Right hindlimb (tissue), 1 donor: ENCODE data around the gene UGT1A10.
"Not testable (repeated sequence)": the region's sequence is repeated elsewhere in the genome, so short reads cannot be mapped to it uniquely, and the experiment has no call there.

ENCODE experiments used
- DNase-seq: peaks from one replicate; pipeline ENCODE4 v3.0.0-alpha.2; 2018

UGT1A10 gene

GRCh38 chr2:233698740-233699139 is 62.5 kb downstream of the UGT1A10 start:
- no peak for DNase-seq

DNA sequence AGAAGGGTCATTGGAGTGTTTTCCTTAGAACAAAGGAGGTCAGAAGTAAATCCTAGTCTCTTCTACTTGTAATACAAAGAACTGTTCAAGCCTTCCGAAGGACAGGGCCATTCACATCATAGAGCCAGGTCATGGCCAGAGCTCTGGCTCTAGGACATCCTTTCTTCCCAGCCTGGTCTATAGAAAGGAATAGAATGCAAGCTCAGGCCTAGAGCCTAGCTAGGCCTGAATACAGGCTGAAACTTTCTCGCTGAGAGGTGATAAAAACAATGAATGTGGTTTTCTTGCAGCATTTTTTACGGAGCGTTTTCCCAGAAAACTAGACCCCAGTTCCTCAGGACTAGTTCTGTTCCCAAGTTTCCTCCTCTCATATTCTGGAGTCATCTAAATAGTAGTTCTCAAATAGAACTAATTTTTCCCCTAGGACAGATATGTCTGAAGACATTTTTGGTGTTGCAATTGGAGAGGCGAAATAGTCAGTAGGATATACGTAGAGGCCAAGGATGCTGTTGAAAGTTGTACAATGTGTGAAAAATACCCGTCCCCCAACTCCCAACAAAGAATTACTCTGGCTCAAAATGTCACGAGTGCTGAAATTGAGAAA is 63.3 kb downstream of the UGT1A10 start:
- DNase-seq: no peak

DNA sequence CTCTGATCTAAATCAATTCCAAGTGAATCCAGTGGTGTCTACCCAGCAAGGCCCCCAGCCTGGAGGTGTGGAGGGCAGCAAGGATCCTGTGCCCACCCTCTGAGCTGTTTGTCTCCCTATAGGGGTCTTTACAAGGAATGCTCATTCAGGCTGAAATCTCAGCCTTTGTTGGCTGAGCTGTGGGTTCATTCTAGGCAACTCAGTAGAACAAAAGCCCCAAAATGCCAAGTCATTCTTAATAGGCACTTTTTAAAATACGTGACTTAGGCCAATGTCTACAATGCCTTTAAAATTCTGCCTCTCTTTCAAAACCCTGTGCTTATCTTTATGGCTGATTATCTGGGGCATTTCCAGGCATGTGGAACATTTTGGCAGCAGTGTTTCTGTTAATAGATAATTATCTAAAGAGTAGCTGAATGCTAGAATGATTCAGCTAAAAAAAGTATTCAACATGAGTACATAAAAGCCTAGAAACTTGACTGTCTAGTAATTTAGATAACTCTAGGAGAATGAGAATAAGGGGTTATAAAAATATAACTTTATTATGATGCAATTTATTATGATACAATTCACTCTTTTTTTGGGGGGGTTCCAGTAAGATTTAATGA is 63.9 kb downstream of the UGT1A10 start:
- DNase-seq: no peak

DNA sequence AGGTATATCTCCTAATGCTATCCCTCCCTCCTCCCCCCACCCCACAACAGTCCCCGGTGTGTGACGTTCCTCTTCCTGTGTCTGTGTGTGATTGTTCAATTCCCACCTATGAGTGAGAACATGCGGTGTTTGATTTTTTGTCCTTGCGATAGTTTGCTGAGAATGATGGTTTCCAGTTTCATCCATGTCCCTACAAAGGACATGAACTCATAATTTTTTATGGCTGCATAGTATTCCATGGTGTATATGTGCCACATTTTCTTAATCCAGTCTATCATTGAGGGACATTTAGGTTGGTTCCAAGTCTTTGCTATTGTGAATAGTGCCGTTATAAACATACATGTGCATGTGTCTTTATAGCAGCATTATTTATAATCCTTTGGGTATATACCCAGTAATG is 64.6 kb downstream of the UGT1A10 start:
- not testable (repeated sequence) for DNase-seq

DNA sequence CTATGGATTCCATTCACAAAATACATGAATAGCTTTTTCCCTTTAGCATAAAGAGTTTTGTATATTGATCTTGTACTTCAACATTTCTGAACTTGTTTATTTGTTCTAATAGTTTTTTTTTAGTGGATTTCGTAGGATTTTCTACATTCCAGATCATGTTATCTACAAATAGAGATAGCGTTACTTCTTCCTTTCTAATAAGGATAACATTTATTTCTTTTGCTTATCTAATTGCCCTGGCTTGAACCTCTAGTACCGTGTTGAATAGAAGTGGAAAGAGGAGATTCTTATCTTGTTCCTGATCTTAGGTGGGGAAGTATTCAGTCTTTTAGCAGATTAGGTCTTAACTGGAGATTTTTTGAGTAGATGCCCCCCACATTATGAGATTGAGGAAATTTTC is 66.0 kb downstream of the UGT1A10 start:
- no peak for DNase-seq

DNA sequence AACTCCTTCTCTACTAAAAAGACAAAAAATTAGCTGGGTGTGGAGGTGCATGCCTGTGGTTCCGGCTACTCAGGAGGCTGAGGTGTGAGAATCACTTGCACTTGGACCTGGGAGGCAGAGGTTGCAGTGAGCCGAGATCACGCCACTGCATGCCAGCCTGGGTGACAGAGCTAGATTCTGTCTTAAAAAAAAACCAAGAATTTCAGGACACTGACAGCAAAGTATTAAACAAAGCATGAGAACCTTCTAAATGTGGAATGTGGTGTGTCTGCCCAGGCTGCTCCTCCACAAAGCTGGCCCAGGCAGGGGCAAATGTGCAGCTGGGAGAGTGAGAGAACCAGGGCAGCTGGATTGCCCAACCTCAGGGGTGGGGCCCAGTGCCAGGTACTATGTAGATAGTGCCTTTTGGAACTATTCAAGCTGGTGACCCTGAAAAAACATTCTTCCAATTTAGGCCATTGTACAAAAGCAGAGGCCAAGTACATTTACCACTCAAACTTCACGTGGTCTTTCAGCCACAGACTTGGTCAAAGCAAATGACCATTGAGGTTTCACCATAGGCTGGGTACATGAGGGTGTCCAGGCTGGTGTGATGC is 69.8 kb downstream of the UGT1A10 start:
- DNase-seq: no peak

- no peak for DNase-seq
These were observed 70.5 kb downstream of the UGT1A10 start for GRCh38 chr2:233706720-233707119.

GRCh38 chr2:233707940-233708644 is 71.8 kb downstream of the UGT1A10 start:
- DNase-seq: no peak

GRCh38 chr2:233708942-233709341 is 72.7 kb downstream of the UGT1A10 start:
- no peak for DNase-seq

DNA sequence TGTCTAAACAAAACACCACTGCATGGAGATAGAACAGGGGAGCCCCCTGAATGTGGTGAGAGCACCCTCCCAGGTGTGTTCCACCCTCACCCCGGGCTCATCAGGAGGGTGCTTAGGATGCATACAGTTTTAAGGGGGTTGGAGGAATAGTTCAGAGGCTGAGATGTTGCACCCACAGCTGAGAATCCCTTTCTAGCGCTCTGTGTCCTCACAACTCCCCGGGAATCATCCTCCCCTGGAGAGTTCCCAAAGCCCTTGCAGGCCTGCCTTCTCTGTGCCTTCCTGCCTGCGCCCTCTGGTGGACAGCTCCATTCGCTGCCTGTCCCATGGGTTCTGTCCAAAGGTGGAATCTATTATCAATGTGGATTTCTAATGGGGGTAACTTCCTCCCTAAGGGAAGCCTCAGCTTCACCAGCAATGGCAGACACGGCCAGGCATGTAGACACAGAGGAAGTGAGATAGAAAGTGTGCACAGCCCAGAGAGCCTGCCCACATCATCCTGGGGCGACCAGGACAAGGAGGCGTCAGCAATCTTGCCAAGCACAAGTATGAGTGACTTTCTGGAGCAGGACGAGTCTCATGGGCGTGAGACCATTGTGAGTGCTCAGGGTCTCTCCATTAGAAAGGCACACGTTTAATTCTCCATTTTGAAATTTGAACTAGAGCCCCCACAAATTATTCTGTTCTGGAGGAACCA is 75.2 kb downstream of the UGT1A10 start:
- peak; percentile 63 for DNase-seq

DNA sequence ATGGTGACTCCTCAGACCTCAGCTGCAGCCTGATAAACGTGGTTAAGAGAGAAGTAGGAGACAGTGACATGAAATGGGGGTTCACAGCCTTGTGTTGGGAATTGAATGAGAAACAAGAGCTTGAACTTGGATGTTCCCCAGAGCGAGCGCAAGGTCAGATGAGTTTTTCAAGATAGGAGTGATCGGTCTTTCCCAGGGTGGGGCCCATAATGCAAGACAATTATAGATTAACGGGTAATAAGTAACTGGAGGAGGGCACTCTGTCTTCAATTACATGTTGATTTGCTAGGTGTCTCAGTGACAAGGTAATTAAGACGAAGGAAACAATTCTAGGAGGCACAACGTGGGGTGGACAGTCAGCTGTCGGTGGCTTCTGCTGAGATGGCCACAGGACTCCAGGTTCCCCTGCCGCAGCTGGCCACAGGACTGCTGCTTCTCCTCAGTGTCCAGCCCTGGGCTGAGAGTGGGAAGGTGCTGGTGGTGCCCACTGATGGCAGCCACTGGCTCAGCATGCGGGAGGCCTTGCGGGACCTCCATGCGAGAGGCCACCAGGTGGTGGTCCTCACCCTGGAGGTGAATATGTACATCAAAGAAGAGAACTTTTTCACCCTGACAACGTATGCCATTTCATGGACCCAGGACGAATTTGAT is 76.5 kb downstream of the UGT1A10 start, which contains the start of gene UGT1A5:
TSS of gene UGT1A5 (plus strand) at position 297 of the 651 bp plus-strand sequence. CDS start at position 382, 85 bp downstream.
- no peak for DNase-seq

DNA sequence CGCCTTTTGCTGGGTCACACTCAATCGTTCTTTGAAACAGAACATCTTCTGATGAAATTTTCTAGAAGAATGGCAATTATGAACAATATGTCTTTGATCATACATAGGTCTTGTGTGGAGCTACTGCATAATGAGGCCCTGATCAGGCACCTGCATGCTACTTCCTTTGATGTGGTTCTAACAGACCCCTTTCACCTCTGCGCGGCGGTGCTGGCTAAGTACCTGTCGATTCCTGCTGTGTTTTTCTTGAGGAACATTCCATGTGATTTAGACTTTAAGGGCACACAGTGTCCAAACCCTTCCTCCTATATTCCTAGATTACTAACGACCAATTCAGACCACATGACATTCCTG is 77.0 kb downstream of the UGT1A10 start:
- DNase-seq: no peak

DNA sequence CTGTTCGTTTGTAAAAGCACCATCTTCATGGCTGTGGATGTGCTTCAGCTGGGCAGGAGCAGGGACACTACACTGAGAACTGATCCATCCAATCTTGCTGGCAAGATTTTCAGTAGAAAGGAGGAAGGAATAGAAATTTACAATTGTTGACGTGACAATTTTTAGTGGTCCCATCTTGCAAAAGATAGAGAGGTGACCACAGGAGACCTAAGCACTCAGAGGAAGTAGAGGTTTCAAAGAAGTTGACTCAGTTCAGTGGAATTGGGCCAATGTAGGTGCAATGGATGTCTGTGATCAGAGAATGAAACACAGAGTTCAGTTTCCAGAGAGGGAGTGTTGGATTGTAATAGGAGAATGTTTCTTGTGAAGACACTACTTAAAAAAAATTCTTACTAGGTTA is 77.9 kb downstream of the UGT1A10 start:
- no peak for DNase-seq

GRCh38 chr2:233718552-233718951 is 82.3 kb downstream of the UGT1A10 start, which contains the start of gene UGT1A4:
Gene UGT1A4, plus strand, starts transcription at chr2:233718736. Its CDS starts 85 bp downstream, at chr2:233718821.
- no peak for DNase-seq

GRCh38 chr2:233728723-233729301 is 92.6 kb downstream of the UGT1A10 start, which contains the start of gene UGT1A3:
Gene UGT1A3, plus strand, starts transcription at chr2:233729042. Its CDS starts 85 bp downstream, at chr2:233729127.
- no peak for DNase-seq

- not testable (repeated sequence) for DNase-seq
These were observed 100.8 kb downstream of the UGT1A10 start for GRCh38 chr2:233736868-233737653.

- no peak for DNase-seq
These were observed 104.6 kb downstream of the UGT1A10 start for GRCh38 chr2:233740870-233741269.

DNA sequence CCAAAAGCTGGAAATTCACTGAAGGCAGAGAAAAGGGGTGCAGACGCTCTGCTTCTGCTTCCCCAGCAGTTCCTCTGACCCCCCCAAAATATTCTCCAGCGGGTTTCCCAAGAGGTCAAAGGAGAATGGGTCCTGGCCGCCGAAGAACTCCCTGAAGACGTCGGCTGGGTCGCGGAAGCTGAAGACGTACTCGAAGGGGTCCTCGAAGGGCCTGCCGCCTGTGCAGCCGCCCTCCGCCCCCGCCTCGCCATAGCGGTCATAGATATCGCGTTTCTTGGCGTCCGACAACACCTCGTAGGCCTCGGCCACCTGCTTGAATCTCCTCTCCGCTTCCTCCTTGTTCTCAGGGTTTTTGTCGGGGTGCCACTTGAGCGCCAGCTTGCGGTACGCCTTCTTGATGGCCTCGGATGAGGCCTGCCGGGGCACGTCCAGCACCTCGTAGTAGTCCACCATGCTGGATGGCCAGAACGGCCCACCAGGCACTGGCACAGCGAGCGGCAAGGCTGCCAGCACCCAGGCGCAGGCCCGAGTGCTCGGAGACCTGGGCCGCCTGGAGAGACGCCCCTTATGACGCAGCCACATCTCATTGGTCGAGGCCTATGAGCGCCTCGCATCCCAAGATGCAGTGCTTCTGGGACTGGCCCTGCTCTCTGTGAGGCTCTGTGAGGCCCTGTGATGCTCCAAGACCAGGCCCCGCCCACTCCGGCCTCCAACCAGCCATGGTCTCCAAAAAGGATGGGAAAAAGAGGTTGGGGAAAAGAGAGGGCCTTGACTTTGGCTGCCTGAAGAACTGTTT is 107.4 kb downstream of the UGT1A10 start:
- no peak for DNase-seq

DNA sequence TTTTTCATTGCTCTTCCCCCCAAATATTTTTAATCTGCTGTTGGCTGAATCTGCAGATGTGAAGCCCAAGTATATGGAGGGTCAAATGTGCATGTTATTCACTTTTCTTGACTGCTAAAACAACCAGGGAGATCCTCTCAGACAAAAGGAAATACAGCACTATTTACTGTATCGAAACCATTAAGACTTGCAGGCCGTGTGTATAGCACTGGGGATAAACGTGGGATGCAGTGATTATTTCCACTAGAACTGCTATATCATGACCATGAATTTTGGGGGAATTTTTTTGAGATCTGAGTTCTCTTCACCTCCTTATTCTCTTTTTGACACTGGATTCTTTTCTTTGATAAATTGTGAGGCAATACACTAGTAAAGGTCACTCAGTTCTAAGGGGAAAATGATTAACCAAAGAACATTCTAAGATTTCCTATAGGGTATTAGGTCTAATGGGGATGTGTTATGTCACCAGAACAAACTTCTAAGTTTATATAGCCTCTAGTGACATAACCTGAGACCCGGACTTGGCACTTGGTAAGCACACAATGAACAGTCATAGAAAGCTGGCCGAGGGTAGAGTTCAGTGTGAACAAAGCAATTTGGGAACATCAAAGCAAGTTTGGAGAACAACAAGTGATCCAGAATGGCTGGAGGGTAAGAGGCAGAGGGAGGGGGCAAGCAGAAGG is 109.0 kb downstream of the UGT1A10 start:
- no peak for DNase-seq

DNA sequence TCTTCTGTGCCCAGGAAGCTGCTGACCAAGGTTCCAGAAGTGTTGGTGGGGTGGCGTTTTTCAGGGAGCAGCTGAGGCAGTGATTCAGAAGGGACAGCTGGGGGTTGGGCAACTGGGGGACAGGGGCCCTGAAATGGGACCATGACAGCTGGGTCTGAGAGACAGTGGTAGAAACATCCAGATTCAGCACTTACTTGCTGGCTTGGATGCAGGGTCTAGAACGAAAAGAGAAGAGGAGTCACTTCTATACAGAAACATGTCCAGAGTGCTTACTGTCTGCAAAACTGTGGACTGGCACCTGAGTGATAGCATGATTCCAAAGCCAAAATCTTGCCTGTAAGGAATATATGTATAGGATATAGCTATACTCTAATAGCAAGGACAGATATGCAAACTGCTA is 109.6 kb downstream of the UGT1A10 start:
- not testable (repeated sequence) for DNase-seq
